ENCODE measurements around the gene TRIM8. TPM values are rescaled to one million over a fixed set of nuclear protein-coding genes. Genes with fewer than 3 reads are reported as not detected.

TRIM8 gene
- total and polyA plus RNA-seq, 2 of the 8 experiments (the other 6 are each of a cell fraction or from before 2014, with no cell fraction given) = 24.9 to 38.8 TPM

DNA sequence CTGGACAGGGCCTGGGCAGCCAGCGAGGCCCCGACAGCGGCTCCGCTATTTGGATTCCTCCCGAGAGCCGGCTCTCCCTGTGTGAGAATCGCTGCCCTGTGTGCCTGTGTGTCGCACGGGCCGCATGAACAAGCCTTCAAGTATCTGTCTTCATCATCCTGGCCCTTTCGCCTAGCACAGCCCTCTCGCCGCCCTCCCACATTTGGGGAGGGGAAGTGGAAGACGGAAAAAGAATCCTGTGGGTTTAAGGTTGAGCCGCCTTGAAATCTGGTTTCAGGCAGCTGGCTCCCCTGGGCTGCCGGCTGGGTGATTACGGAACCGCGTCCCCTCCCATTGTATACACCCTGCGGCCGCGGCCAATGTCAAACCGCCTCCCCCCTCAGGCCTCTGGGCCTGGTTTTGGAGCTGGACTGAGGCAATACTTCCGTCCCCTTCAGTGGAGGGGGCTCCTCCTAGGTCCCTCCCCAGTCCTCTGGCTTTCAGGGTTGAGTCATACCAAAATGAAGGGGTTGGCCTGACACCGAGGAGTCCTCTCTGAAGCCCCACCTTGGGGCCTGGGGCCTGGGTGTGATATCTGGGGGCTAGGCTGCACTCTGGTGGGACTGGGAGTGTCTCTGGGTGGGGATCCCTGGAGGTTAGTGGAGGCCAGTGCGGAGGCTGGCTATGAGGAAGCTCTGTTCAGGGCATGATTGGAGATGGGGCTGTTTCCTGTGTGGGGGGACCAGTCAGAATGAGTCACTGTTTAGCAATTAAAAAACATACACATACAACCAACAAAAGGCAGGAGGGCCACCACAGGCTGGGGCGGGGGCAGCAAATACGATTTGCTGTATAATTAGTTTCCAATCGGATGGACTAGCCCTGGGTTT, 1.7 kb downstream of the TRIM8 start (continued):
- no peak for TF ChIP-seq HDAC2 (IDR thresholded peaks at IDR 0.05; ENCODE audit: borderline replicate concordance in 1 of 2, low read depth in 2 of 2, low read length in 2 of 2)
- no peak for TF ChIP-seq KDM5A (IDR thresholded peaks at IDR 0.05; ENCODE audit: low read length)
- no peak for TF ChIP-seq SIRT6 (IDR thresholded peaks at IDR 0.05; ENCODE audit: low read length)
- TF ChIP-seq JUND (IDR thresholded peaks at IDR 0.05; ENCODE audit: low read length) = no peak
